ENCODE data around the gene SIAH1.
A peak's percentile ranks its signal among the peaks of the same experiment; 100 is the strongest.
"Not testable (repeated sequence)": the region's sequence is repeated elsewhere in the genome, so short reads cannot be mapped to it uniquely, and the experiment has no call there.

The SIAH1 gene

GRCh38 chr16:48383877-48384519, 1.2 kb downstream of the SIAH1 start:
- Histone ChIP-seq H3K4me1 (ENCODE audit: insufficient read depth, low read length) (peaks cover 6% of the 10 kb centered on the region), H3K36me3 (ENCODE audit: insufficient read depth, low read length) (no peaks in the 10 kb centered on the region), H3K27me3 (ENCODE audit: insufficient read depth, low read length) (no peaks in the 10 kb centered on the region), H3K4me3 (ENCODE audit: low read length) (peak overlapping the region; percentile 91), H3K9me3 (ENCODE audit: low read length) (peaks cover 3% of the 10 kb centered on the region), H2AFZ (ENCODE audit: low read depth, low read length) (no peak overlapping the region)

- H3K4me3 ChIP-seq (ENCODE audit: low read length), result peak overlapping the region; percentile 91
- peaks cover 3% of the 10 kb centered on the region for H3K9me3 ChIP-seq (ENCODE audit: low read length)
- no peak overlapping the region for H2AFZ ChIP-seq (ENCODE audit: low read depth, low read length)
- H3K36me3 ChIP-seq (ENCODE audit: insufficient read depth, low read length), result no peaks in the 10 kb centered on the region
- peaks cover 6% of the 10 kb centered on the region for H3K4me1 ChIP-seq (ENCODE audit: insufficient read depth, low read length)
- H3K27me3 ChIP-seq (ENCODE audit: insufficient read depth, low read length), result no peaks in the 10 kb centered on the region
Measured at GRCh38 chr16:48383009-48383876, 2.0 kb downstream of the SIAH1 start.

- no peaks in the 10 kb centered on the region for H3K36me3 ChIP-seq (ENCODE audit: insufficient read depth, low read length)
- H3K4me3 ChIP-seq (ENCODE audit: low read length), result no peak overlapping the region
- H3K9me3 ChIP-seq (ENCODE audit: low read length), result peaks cover 3% of the 10 kb centered on the region
- H2AFZ ChIP-seq (ENCODE audit: low read depth, low read length), result no peak overlapping the region
- no peaks in the 10 kb centered on the region for H3K27me3 ChIP-seq (ENCODE audit: insufficient read depth, low read length)
- peaks cover 6% of the 10 kb centered on the region for H3K4me1 ChIP-seq (ENCODE audit: insufficient read depth, low read length)
Measured at GRCh38 chr16:48382131-48382530, 3.1 kb downstream of the SIAH1 start.

- peaks cover 6% of the 10 kb centered on the region for H3K4me1 ChIP-seq (ENCODE audit: insufficient read depth, low read length)
- H3K4me3 ChIP-seq (ENCODE audit: low read length), result no peak overlapping the region
- H3K9me3 ChIP-seq (ENCODE audit: low read length), result peaks cover 3% of the 10 kb centered on the region
Measured at GRCh38 chr16:48381201-48381600, 4.0 kb downstream of the SIAH1 start.

GRCh38 chr16:48378836-48379235, 6.4 kb downstream of the SIAH1 start:
- peaks cover 6% of the 10 kb centered on the region for H3K4me1 ChIP-seq (ENCODE audit: insufficient read depth, low read length)
- H2AFZ ChIP-seq (ENCODE audit: low read depth, low read length), result no peak overlapping the region
- H3K9me3 ChIP-seq (ENCODE audit: low read length), result peaks cover 3% of the 10 kb centered on the region
- no peak overlapping the region for H3K4me3 ChIP-seq (ENCODE audit: low read length)
- H3K36me3 ChIP-seq (ENCODE audit: insufficient read depth, low read length), result no peaks in the 10 kb centered on the region
- no peaks in the 10 kb centered on the region for H3K27me3 ChIP-seq (ENCODE audit: insufficient read depth, low read length)

More at GRCh38 chr16:48381201-48381600, 4.0 kb downstream of the SIAH1 start:
- Histone ChIP-seq H2AFZ (ENCODE audit: low read depth, low read length) (no peak overlapping the region), H3K27me3 (ENCODE audit: insufficient read depth, low read length) (no peaks in the 10 kb centered on the region), H3K36me3 (ENCODE audit: insufficient read depth, low read length) (no peaks in the 10 kb centered on the region)

GRCh38 chr16:48378276-48378675, 6.9 kb downstream of the SIAH1 start:
- Histone ChIP-seq H3K27me3 (ENCODE audit: insufficient read depth, low read length) (no peaks in the 10 kb centered on the region), H3K4me3 (ENCODE audit: low read length) (no peak overlapping the region), H3K9me3 (ENCODE audit: low read length) (peaks cover 3% of the 10 kb centered on the region), H2AFZ (ENCODE audit: low read depth, low read length) (no peak overlapping the region), H3K4me1 (ENCODE audit: insufficient read depth, low read length) (peaks cover 7% of the 10 kb centered on the region), H3K36me3 (ENCODE audit: insufficient read depth, low read length) (no peaks in the 10 kb centered on the region)

GRCh38 chr16:48377301-48377700, 7.9 kb downstream of the SIAH1 start:
- not testable (repeated sequence) for H3K36me3 ChIP-seq (ENCODE audit: insufficient read depth, low read length); H3K9me3 ChIP-seq (ENCODE audit: low read length); H3K4me3 ChIP-seq (ENCODE audit: low read length); H2AFZ ChIP-seq (ENCODE audit: low read depth, low read length); H3K27me3 ChIP-seq (ENCODE audit: insufficient read depth, low read length)
- H3K4me1 ChIP-seq (ENCODE audit: insufficient read depth, low read length), result peaks cover 12% of the 10 kb centered on the region

- Histone ChIP-seq H3K4me3 (ENCODE audit: low read length) (no peak overlapping the region), H3K36me3 (ENCODE audit: insufficient read depth, low read length) (no peaks in the 10 kb centered on the region), H3K27me3 (ENCODE audit: insufficient read depth, low read length) (no peaks in the 10 kb centered on the region), H3K9me3 (ENCODE audit: low read length) (no peaks in the 10 kb centered on the region), H2AFZ (ENCODE audit: low read depth, low read length) (no peak overlapping the region), H3K4me1 (ENCODE audit: insufficient read depth, low read length) (peaks cover 12% of the 10 kb centered on the region)
Measured at GRCh38 chr16:48374255-48374654, 11.0 kb downstream of the SIAH1 start.

GRCh38 chr16:48373258-48374029, 11.8 kb downstream of the SIAH1 start:
- Histone ChIP-seq H3K27me3 (ENCODE audit: insufficient read depth, low read length) (no peaks in the 10 kb centered on the region), H3K9me3 (ENCODE audit: low read length) (no peaks in the 10 kb centered on the region), H3K4me1 (ENCODE audit: insufficient read depth, low read length) (peaks cover 12% of the 10 kb centered on the region), H2AFZ (ENCODE audit: low read depth, low read length) (no peak overlapping the region), H3K4me3 (ENCODE audit: low read length) (no peak overlapping the region), H3K36me3 (ENCODE audit: insufficient read depth, low read length) (no peaks in the 10 kb centered on the region)

GRCh38 chr16:48372744-48373143, 12.5 kb downstream of the SIAH1 start:
- Histone ChIP-seq H3K4me1 (ENCODE audit: insufficient read depth, low read length) (peaks cover 12% of the 10 kb centered on the region), H3K27me3 (ENCODE audit: insufficient read depth, low read length) (no peaks in the 10 kb centered on the region), H3K9me3 (ENCODE audit: low read length) (no peaks in the 10 kb centered on the region), H2AFZ (ENCODE audit: low read depth, low read length) (no peak overlapping the region), H3K36me3 (ENCODE audit: insufficient read depth, low read length) (no peaks in the 10 kb centered on the region), H3K4me3 (ENCODE audit: low read length) (no peak overlapping the region)

GRCh38 chr16:48371393-48371780, 13.8 kb downstream of the SIAH1 start:
- H3K36me3 ChIP-seq (ENCODE audit: insufficient read depth, low read length), result no peaks in the 10 kb centered on the region

GRCh38 chr16:48370668-48371392, 14.4 kb downstream of the SIAH1 start:
- not testable (repeated sequence) for H3K4me3 ChIP-seq (ENCODE audit: low read length)

More at GRCh38 chr16:48371393-48371780, 13.8 kb downstream of the SIAH1 start:
- Histone ChIP-seq H3K4me1 (ENCODE audit: insufficient read depth, low read length) (peaks cover 18% of the 10 kb centered on the region), H3K27me3 (ENCODE audit: insufficient read depth, low read length) (no peaks in the 10 kb centered on the region), H3K4me3 (ENCODE audit: low read length) (no peak overlapping the region), H3K9me3 (ENCODE audit: low read length) (no peaks in the 10 kb centered on the region), H2AFZ (ENCODE audit: low read depth, low read length) (no peak overlapping the region)

More at GRCh38 chr16:48370668-48371392, 14.4 kb downstream of the SIAH1 start:
- H2AFZ ChIP-seq (ENCODE audit: low read depth, low read length); H3K9me3 ChIP-seq (ENCODE audit: low read length); H3K36me3 ChIP-seq (ENCODE audit: insufficient read depth, low read length); H3K27me3 ChIP-seq (ENCODE audit: insufficient read depth, low read length): not testable (repeated sequence)
- H3K4me1 ChIP-seq (ENCODE audit: insufficient read depth, low read length), result peaks cover 18% of the 10 kb centered on the region
